ENCODE data around the gene TMEM217. TPM values are rescaled to one million over a fixed set of nuclear protein-coding genes. Genes with fewer than 3 reads are reported as not detected.

TMEM217 gene
- polyA plus RNA-seq, 1 donor from 2014 or later: 0.32 TPM

DNA sequence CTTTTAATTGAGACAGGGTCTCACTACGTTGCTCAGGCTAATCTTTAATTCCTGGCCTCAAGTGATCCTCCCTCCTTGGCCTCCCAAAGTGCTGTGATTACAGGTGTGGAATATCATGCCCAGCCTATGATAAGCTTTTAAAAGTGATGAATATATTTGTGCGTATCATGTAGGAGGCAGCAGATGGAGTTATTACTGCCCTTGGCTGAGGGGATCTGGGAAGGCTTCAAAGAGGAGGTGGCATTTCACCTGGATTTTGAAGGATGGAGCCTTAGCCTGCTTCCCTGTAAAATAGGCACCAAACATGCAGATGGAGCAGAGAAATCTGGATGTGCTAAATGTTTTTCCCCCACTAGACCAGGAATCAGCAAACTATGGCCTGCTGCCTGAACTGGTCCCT is 77.9 kb downstream of the TMEM217 start:
- no peak overlapping the region for H3K4me3 ChIP-seq (ENCODE audit: low read length)
- H3K9ac ChIP-seq (ENCODE audit: low read length): no peak overlapping the region
- no peak for TF ChIP-seq MXI1 (conservative IDR thresholded peaks at IDR 0.05; ENCODE audit: poor library complexity, severe bottlenecking)
- TF ChIP-seq, protein P1, sequence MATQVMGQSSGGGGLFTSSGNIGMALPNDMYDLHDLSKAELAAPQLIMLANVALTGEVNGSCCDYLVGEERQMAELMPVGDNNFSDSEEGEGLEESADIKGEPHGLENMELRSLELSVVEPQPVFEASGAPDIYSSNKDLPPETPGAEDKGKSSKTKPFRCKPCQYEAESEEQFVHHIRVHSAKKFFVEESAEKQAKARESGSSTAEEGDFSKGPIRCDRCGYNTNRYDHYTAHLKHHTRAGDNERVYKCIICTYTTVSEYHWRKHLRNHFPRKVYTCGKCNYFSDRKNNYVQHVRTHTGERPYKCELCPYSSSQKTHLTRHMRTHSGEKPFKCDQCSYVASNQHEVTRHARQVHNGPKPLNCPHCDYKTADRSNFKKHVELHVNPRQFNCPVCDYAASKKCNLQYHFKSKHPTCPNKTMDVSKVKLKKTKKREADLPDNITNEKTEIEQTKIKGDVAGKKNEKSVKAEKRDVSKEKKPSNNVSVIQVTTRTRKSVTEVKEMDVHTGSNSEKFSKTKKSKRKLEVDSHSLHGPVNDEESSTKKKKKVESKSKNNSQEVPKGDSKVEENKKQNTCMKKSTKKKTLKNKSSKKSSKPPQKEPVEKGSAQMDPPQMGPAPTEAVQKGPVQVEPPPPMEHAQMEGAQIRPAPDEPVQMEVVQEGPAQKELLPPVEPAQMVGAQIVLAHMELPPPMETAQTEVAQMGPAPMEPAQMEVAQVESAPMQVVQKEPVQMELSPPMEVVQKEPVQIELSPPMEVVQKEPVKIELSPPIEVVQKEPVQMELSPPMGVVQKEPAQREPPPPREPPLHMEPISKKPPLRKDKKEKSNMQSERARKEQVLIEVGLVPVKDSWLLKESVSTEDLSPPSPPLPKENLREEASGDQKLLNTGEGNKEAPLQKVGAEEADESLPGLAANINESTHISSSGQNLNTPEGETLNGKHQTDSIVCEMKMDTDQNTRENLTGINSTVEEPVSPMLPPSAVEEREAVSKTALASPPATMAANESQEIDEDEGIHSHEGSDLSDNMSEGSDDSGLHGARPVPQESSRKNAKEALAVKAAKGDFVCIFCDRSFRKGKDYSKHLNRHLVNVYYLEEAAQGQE (IDR thresholded peaks at IDR 0.05; ENCODE audit: borderline replicate concordance): no peak
- TF ChIP-seq POLR2AphosphoS5 (IDR thresholded peaks at IDR 0.05): no peak
- TF ChIP-seq TAF1 (IDR thresholded peaks at IDR 0.05; ENCODE audit: low read depth): no peak
- no peak for TF ChIP-seq EP300 (conservative IDR thresholded peaks at IDR 0.05; ENCODE audit: poor library complexity, severe bottlenecking)
- no peak for TF ChIP-seq SMC3 (conservative IDR thresholded peaks at IDR 0.05; ENCODE audit: poor library complexity)
- no peak for TF ChIP-seq EZH2 (IDR thresholded peaks at IDR 0.05; ENCODE audit: borderline replicate concordance, insufficient read depth, low read length, poor library complexity, severe bottlenecking)
- no peak for TF ChIP-seq RAD21 (conservative IDR thresholded peaks at IDR 0.05)
- TF ChIP-seq, protein P2, sequence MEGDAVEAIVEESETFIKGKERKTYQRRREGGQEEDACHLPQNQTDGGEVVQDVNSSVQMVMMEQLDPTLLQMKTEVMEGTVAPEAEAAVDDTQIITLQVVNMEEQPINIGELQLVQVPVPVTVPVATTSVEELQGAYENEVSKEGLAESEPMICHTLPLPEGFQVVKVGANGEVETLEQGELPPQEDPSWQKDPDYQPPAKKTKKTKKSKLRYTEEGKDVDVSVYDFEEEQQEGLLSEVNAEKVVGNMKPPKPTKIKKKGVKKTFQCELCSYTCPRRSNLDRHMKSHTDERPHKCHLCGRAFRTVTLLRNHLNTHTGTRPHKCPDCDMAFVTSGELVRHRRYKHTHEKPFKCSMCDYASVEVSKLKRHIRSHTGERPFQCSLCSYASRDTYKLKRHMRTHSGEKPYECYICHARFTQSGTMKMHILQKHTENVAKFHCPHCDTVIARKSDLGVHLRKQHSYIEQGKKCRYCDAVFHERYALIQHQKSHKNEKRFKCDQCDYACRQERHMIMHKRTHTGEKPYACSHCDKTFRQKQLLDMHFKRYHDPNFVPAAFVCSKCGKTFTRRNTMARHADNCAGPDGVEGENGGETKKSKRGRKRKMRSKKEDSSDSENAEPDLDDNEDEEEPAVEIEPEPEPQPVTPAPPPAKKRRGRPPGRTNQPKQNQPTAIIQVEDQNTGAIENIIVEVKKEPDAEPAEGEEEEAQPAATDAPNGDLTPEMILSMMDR (IDR thresholded peaks at IDR 0.05; ENCODE audit: poor library complexity, severe bottlenecking): no peak
- no peaks in the 10 kb centered on the region for H3F3A ChIP-seq (ENCODE audit: insufficient read depth, low read length, poor library complexity, severe bottlenecking)
- H3K9me2 ChIP-seq (ENCODE audit: insufficient read depth, low read length): no peaks in the 10 kb centered on the region
- no peaks in the 10 kb centered on the region for H4K20me1 ChIP-seq (ENCODE audit: insufficient read depth)
- no peaks in the 10 kb centered on the region for H3K9me3 ChIP-seq (ENCODE audit: low read length)
- H3K27me3 ChIP-seq (ENCODE audit: insufficient read depth, low read depth, low read length): no peaks in the 10 kb centered on the region
- H3K79me2 ChIP-seq (replicated peaks; ENCODE audit: insufficient read depth, low read length): no peaks in the 10 kb centered on the region
- no peaks in the 10 kb centered on the region for H3K36me3 ChIP-seq (ENCODE audit: insufficient read depth, low read length)
- H3K4me2 ChIP-seq (ENCODE audit: low read length): no peak overlapping the region
- H3K27ac ChIP-seq (ENCODE audit: low read length): no peak overlapping the region
- H2AFZ ChIP-seq (ENCODE audit: low read depth, low read length): no peak overlapping the region

DNA sequence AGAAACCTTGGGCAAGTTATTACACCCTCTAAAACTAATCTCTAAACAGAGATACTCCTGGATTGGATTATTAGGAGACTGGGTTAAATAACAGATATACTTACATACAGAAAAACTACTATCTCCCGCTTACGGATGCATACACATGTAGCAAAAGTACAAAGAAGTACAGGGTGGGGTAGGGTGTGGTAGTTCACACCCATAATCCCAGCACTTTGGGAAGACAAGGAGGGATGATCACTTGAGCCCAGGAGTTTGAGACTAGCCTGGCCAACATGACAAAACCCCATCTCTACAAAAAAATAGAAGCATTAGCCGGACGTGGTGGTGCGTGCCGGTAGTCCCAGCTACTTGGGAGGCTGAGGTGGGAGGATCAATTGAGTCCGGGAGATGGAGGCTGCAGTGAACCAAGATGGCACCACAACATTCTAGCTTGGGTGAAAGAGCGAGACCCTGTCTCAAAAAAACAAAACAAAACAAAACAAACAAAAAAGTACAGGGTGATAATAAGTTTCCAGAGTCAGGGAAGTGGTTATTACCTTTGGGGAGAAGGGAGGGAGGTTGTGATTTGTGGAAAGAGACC is 79.9 kb downstream of the TMEM217 start:
- Histone ChIP-seq H4K20me1 (ENCODE audit: insufficient read depth) (no peaks in the 10 kb centered on the region), H3F3A (ENCODE audit: insufficient read depth, low read length, poor library complexity, severe bottlenecking) (no peaks in the 10 kb centered on the region), H2AFZ (ENCODE audit: low read depth, low read length) (no peak overlapping the region), H3K9ac (ENCODE audit: low read length) (no peak overlapping the region), H3K4me2 (ENCODE audit: low read length) (no peak overlapping the region), H3K27ac (ENCODE audit: low read length) (no peak overlapping the region), H3K9me3 (ENCODE audit: low read length) (no peaks in the 10 kb centered on the region), H3K36me3 (ENCODE audit: insufficient read depth, low read length) (no peaks in the 10 kb centered on the region), H3K79me2 (replicated peaks; ENCODE audit: insufficient read depth, low read length) (no peaks in the 10 kb centered on the region), H3K27me3 (ENCODE audit: insufficient read depth, low read depth, low read length) (no peaks in the 10 kb centered on the region), H3K9me2 (ENCODE audit: insufficient read depth, low read length) (no peaks in the 10 kb centered on the region), H3K4me3 (ENCODE audit: low read length) (no peak overlapping the region)
- TF ChIP-seq TAF1 (IDR thresholded peaks at IDR 0.05; ENCODE audit: low read depth) (no peak), SMC3 (conservative IDR thresholded peaks at IDR 0.05; ENCODE audit: poor library complexity) (no peak), EP300 (conservative IDR thresholded peaks at IDR 0.05; ENCODE audit: poor library complexity, severe bottlenecking) (no peak), EZH2 (IDR thresholded peaks at IDR 0.05; ENCODE audit: borderline replicate concordance, insufficient read depth, low read length, poor library complexity, severe bottlenecking) (no peak), RAD21 (conservative IDR thresholded peaks at IDR 0.05) (no peak), MXI1 (conservative IDR thresholded peaks at IDR 0.05; ENCODE audit: poor library complexity, severe bottlenecking) (no peak), POLR2AphosphoS5 (IDR thresholded peaks at IDR 0.05) (no peak)
- TF ChIP-seq, protein P2 (IDR thresholded peaks at IDR 0.05; ENCODE audit: poor library complexity, severe bottlenecking): no peak
- TF ChIP-seq, protein P1 (IDR thresholded peaks at IDR 0.05; ENCODE audit: borderline replicate concordance): no peak

All from neural cell (in vitro differentiated cells).